ENCODE measurements around the gene REC8.

DNA sequence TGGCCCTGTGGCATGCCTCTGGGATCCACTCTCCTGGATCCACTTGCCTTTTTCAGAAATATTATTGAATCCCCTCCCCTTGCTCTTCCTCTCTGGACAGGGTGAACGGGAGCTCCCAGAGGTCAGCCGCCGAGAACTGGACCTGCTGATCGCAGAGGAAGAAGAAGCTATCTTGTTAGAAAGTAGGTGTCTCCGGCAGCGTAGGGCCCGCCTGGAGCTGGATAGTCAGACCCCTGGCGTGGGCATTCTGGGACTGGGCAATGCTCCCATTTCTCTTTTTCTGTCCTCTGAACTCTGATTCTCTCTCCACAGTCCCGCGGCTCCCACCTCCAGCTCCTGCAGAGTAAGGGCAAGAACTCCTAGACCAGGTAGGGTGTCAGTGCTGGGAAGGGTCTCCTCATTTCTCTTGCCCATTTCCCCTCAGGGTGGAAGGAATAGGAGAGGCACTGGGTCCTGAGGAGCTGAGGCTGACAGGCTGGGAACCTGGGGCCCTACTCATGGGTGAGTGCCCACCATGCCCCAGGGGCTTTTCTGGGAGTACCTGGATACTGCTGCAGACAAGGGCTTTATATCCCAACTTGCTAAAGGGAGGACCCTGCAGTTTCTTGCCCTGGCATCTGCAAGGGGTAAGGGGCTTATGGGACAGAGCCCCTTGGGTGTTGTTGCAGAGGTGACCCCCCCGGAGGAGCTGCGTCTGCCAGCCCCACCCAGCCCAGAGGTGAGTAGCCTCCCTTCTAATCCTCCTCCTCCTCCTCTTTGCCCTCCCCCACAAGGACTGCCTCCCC, 5.4 kb downstream of the REC8 start:
- TF ChIP-seq POLR2A (IDR thresholded peaks at IDR 0.05; ENCODE audit: low read length): no peak
- no peak for TF ChIP-seq GATA1 (IDR thresholded peaks at IDR 0.05; ENCODE audit: low read depth, low read length)

Measured in erythroblast (primary cell).